ENCODE results near the gene NDC1. TPM values are rescaled to one million over a fixed set of nuclear protein-coding genes. Genes with fewer than 3 reads are reported as not detected.

NDC1 gene
- polyA plus RNA-seq, 1 donor (not counting 4 experiments of a cell fraction or from before 2014, with no cell fraction given), result 36.1 TPM

- FAIRE-seq, result no peak
- no peaks in the 10 kb centered on the region for H3K79me2 ChIP-seq (ENCODE audit: control insufficient read depth, insufficient read depth, low read length)
- H3K4me3 ChIP-seq (ENCODE audit: control insufficient read depth in 2 of 3, extremely low read depth in 1 of 3, insufficient read depth in 2 of 3, low read depth in 1 of 3, low read length in 3 of 3), result no peak overlapping the region
- no peak overlapping the region for H2AFZ ChIP-seq (ENCODE audit: control insufficient read depth, low read length)
- no peak overlapping the region for H3K9ac ChIP-seq (ENCODE audit: control insufficient read depth, extremely low read depth, insufficient read depth, low read length)
- H3K9me3 ChIP-seq (ENCODE audit: control insufficient read depth, low read depth, low read length), result no peaks in the 10 kb centered on the region
- H4K20me1 ChIP-seq (ENCODE audit: control insufficient read depth, extremely low read depth, insufficient read depth, low read length), result no peaks in the 10 kb centered on the region
- TF ChIP-seq EZH2 (IDR thresholded peaks at IDR 0.05; ENCODE audit: low read length), result no peak
- TF ChIP-seq, protein P1, sequence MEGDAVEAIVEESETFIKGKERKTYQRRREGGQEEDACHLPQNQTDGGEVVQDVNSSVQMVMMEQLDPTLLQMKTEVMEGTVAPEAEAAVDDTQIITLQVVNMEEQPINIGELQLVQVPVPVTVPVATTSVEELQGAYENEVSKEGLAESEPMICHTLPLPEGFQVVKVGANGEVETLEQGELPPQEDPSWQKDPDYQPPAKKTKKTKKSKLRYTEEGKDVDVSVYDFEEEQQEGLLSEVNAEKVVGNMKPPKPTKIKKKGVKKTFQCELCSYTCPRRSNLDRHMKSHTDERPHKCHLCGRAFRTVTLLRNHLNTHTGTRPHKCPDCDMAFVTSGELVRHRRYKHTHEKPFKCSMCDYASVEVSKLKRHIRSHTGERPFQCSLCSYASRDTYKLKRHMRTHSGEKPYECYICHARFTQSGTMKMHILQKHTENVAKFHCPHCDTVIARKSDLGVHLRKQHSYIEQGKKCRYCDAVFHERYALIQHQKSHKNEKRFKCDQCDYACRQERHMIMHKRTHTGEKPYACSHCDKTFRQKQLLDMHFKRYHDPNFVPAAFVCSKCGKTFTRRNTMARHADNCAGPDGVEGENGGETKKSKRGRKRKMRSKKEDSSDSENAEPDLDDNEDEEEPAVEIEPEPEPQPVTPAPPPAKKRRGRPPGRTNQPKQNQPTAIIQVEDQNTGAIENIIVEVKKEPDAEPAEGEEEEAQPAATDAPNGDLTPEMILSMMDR (optimal IDR thresholded peaks at IDR 0.05 in 1 of 3, IDR thresholded peaks at IDR 0.05 in 1 of 3, conservative IDR thresholded peaks at IDR 0.05 in 1 of 3; ENCODE audit: extremely low read depth in 1 of 3, insufficient read depth in 2 of 3, low read length in 3 of 3), result no peak
- dilution Hi-C loops (cut with MboI; ENCODE audit: extremely low pct_ligation_motif_present, low sequenced_read_pairs), result no loop called here
- no peaks in the 10 kb centered on the region for H3K4me1 ChIP-seq (ENCODE audit: control insufficient read depth, extremely low read depth, insufficient read depth, low read length)
- peaks cover 12 to 15% of the 10 kb centered on the region in 2 experiments for H3K36me3 ChIP-seq (ENCODE audit: control insufficient read depth in 2 of 2, extremely low read depth in 1 of 2, insufficient read depth in 2 of 2, low read length in 2 of 2)
- no peak overlapping the region for H3K27ac ChIP-seq (ENCODE audit: control insufficient read depth, insufficient read depth, low read length)
- no peak for DNase-seq (ENCODE audit: low read depth, low spot score)
- no peak overlapping the region for H3K4me2 ChIP-seq (ENCODE audit: control insufficient read depth, extremely low read depth, insufficient read depth, low read depth, low read length)
- no peaks in the 10 kb centered on the region for H3K27me3 ChIP-seq (ENCODE audit: control insufficient read depth, extremely low read depth, insufficient read depth, low read length)
- H3K9me1 ChIP-seq (ENCODE audit: control insufficient read depth, extremely low read depth, insufficient read depth, low read length), result no peaks in the 10 kb centered on the region
Measured at GRCh38 chr1:53862507-53862906, 24.4 kb upstream of the NDC1 start.

- Histone ChIP-seq H3K9ac (ENCODE audit: control insufficient read depth, extremely low read depth, insufficient read depth, low read length) (no peak overlapping the region), H3K36me3 (ENCODE audit: control insufficient read depth in 2 of 2, extremely low read depth in 1 of 2, insufficient read depth in 2 of 2, low read length in 2 of 2) (peaks cover 15 to 20% of the 10 kb centered on the region in 2 experiments), H3K9me1 (ENCODE audit: control insufficient read depth, extremely low read depth, insufficient read depth, low read length) (no peaks in the 10 kb centered on the region), H3K4me1 (ENCODE audit: control insufficient read depth, extremely low read depth, insufficient read depth, low read length) (no peaks in the 10 kb centered on the region), H3K27ac (ENCODE audit: control insufficient read depth, insufficient read depth, low read length) (no peak overlapping the region), H3K4me3 (ENCODE audit: control insufficient read depth in 2 of 3, extremely low read depth in 1 of 3, insufficient read depth in 2 of 3, low read depth in 1 of 3, low read length in 3 of 3) (no peak overlapping the region), H2AFZ (ENCODE audit: control insufficient read depth, low read length) (no peak overlapping the region), H3K79me2 (ENCODE audit: control insufficient read depth, insufficient read depth, low read length) (no peaks in the 10 kb centered on the region), H4K20me1 (ENCODE audit: control insufficient read depth, extremely low read depth, insufficient read depth, low read length) (no peaks in the 10 kb centered on the region), H3K27me3 (ENCODE audit: control insufficient read depth, extremely low read depth, insufficient read depth, low read length) (no peaks in the 10 kb centered on the region), H3K9me3 (ENCODE audit: control insufficient read depth, low read depth, low read length) (no peaks in the 10 kb centered on the region), H3K4me2 (ENCODE audit: control insufficient read depth, extremely low read depth, insufficient read depth, low read depth, low read length) (no peak overlapping the region)
- DNase-seq (ENCODE audit: low read depth, low spot score) (peak; percentile 17), FAIRE-seq (peak; percentile 78)
- dilution Hi-C loops (cut with MboI; ENCODE audit: extremely low pct_ligation_motif_present, low sequenced_read_pairs), result no loop called here
- no peak for TF ChIP-seq EZH2 (IDR thresholded peaks at IDR 0.05; ENCODE audit: low read length)
- TF ChIP-seq, protein P1 (optimal IDR thresholded peaks at IDR 0.05 in 1 of 3, IDR thresholded peaks at IDR 0.05 in 1 of 3, conservative IDR thresholded peaks at IDR 0.05 in 1 of 3; ENCODE audit: extremely low read depth in 1 of 3, insufficient read depth in 2 of 3, low read length in 3 of 3), result peak; percentile 86 to 88 (median 87)
Measured at GRCh38 chr1:53860967-53861411, 22.9 kb upstream of the NDC1 start.
